GM19193 (cell line): ENCODE data around the gene COQ7.
A peak's percentile ranks its signal among the peaks of the same experiment; 100 is the strongest.

Experiments used
- POLR2A ChIP-seq: IDR thresholded peaks from 4 replicates; pipeline ENCODE4 v1.6.1; 2011; ENCODE audit not compliant: insufficient read depth, insufficient read length; ENCODE audit errors: extremely low read depth

Gene COQ7

DNA sequence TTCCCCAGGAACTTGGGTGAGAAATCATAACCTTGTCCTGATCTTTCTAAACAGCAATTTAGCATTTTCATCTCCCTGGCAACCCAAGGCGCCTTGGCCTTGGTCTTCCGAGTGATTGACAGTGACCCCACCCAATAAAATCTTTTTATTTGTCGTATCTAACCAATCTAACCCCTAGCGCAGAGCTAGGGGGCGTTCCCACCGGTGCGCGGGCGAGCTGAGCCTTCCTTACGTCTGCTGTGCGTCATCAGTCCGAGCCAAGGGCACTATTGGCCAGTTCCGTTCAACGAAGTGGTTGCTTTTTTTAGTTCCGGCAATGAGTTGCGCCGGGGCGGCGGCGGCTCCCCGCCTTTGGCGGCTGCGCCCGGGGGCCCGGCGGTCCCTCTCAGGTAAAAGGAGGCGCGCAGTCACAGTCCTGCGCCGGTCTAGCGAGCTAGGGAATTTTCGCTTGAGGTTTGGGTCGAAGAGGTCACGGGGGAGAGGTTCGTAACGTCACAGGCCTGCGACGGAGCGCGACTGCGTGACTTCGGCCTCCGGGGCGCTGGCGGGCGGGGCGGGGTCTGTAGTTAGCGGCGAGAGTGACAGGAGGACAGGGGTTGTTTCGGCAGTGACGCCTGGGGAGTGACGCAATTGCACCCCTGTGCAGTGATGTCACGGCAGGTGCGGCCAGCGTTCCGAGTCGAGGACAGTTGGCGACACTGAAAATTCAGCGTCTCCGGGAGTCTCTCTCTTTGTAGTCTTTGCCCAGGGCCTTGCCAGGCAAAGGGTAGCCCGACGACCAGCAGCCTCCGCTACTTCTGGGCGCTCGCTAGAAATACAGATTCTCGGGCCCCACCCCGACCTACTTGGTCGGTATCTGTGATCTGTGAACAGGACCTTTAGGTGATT, at the start of gene COQ7:
TSS of gene COQ7 (plus strand) at position 266 of the 888 bp plus-strand sequence. CDS start at position 317, 51 bp downstream.
- TF ChIP-seq POLR2A = peak; percentile 72

DNA sequence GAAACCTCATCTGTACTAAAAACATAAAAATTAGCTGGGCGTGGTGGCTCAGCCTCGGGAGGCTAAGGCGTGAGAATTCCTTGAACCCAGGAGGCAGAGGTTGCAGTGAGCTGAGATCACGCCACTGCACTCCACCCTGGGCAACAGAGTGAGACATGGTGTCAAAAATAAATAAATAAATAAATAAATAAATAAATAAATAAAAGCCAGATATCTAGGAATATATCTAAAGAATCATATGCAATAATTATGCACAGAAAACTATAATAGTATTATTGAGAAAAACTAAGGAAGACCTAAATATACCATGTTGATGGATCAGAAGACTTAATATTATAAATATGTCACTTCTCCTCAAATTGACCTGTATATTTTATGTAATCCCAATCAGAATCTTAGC, 46.7 kb upstream of the COQ7 start:
- TF ChIP-seq POLR2A = no peak

DNA sequence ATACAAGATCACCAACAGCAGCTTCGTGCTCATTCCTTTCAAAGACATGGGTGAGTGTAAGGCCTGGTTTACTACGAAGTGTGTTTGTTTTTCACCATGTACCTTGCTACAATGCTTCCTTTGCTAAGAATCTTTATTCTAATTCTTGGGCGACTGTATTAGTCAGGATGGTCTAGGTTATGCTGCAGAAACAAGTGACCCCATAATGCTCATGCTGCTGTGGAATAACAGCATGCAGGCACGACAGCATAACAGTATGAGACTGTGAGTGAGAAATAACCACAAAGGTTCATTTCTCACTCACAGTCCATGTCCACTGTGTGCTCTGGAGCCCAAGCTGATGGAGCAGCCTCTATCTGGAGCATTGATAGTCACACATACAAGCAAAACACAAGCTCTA, 45.7 kb upstream of the COQ7 start:
- TF ChIP-seq POLR2A = no peak

DNA sequence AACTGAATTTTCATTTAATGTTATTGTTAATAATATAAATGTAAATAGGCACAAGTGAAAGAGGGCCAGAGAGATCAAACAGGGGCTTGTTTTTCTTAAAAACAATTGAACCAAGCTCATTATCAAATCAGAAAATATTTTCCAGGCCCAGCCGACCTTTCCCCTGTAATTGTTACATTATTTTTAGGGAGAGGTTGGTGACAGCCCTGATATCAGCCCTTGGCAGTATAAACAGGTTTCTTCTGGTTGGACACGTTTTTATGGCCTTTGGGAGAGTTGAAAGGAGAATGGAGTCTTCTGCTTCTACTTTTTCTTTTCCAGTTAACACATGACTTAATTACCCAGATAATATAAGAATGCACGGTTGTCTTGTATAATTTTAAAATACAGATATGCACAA, 40.0 kb upstream of the COQ7 start:
- TF ChIP-seq POLR2A = no peak

DNA sequence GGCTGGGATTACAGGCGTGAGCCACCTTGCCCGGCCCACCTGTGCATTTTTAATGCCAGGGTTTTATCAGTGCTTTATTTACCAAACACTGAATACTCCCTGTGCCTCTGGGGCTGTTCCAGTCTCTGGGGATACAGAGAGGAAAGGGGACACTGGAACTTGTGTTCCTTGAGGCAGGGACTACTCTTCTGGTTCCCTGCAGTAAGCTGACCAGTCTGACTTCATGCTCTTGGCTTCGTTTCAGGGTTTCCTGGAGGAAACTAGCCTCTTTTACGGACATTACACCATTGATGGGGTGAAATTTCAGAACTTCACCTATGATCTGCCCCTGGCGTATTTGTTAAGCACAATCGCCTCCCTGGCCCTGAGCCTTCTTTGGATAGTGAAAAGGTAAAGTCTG, 37.4 kb upstream of the COQ7 start:
- TF ChIP-seq POLR2A = no peak

DNA sequence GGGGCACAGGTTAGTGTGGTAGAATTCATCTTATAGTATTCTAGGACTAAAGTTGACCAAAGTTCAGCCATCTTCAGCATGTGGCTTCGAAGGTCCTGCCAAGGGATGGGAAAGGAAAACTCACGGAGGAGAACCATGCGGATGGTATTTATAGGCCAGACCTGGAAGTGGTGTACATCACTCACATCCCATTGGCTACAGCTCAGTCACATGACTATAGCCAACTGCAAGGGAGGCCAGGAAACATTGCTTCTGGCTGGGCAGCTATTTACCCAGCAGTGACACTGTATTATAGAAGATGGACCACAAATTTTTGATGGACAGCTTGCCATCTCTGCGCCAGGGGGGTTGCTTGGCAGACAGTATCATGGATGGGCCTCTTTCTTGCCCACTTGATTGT, 35.7 kb upstream of the COQ7 start:
- TF ChIP-seq POLR2A = no peak

DNA sequence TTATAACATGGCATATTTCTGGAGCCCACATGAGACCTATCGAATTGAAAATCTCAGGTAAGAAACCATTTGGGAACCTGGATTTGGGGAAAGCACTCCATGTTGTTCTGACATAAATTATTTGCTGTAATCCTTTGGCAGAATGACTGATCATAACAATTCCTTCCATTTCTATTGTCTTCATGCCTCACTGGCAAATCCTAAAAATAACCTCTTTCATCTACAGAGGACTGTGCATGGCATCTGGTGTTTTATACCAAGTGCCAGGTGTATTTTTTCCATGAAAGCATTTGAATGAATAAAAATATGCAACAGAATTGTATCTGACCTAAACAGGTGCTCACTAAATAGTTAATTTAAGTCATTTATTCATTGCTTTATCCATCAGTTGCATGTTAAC, 33.7 kb upstream of the COQ7 start:
- TF ChIP-seq POLR2A = no peak

DNA sequence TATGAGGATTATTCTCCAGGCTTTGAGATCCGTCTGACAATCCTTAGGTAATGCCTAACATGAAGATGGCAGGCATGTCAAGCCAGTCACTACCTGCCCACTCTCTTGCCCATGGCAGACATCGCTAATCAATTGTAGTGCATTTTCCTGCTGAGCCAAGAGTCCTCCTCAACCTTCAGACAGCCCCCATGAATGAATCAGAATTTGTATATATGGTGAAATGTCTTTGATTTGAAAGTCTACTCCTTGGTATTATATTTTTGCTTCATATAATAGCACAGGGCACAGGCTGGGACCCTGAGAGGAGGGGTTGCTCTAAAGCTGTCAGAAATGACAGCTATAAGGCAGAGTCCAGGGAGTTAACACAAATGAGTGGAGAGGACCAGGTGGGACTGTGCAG, 27.0 kb upstream of the COQ7 start:
- no peak for TF ChIP-seq POLR2A

DNA sequence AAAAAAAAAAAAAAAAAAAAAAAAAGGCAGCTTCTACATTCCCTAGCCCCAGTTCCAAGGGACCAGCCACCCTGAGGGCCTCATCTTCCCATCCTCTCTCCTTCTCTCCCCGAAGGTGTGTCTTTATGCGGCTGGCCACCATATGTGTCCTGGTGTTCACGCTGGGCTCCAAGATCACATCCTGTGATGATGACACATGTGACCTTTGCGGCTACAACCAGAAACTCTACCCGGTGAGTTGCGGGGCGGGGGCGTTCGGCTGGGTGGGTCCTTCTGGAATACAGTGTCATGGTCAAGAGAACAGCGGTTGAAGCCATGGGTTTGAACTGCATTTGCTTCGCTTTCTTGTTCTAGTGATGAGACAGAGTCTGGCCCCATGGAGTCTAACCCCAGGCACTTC, 22.6 kb upstream of the COQ7 start:
- TF ChIP-seq POLR2A = no peak

DNA sequence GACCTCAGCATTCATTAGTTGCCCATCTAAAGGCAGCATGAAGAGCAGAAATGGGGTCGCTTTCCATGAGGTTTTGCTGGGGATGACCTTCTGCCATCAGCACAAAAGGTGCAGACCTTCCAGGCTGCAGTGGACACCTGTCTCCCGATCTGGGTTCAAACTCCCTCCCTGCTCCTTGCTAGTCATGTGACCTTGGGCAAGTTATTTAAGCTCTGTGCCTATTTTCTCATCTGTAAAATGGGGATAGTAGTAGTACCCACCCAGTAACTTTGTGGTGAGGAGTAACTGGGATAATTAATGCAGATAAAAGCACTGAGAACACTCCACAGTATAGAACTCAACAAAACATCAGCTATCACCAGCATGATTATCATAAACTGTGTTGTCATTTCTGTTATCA, 21.4 kb upstream of the COQ7 start:
- no peak for TF ChIP-seq POLR2A

DNA sequence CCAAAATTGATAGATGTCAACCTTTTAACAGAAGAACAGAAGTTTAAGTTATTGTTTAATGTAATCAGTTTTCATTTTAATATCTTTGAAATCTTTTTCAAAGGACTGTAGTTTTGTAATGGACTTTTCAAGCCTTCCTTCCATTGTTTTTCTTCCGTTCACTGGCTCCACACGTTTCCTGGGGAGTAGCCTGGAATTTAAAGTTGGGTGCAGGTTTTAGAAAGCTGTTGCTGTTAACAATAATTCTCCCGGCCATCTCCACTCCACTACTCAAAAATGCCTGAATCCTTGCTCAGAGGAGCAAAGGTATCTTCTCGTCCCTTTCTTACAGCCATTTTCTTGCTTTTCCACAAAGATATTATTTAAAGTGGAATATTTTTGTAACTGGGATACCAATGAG, 4.7 kb upstream of the COQ7 start:
- no peak for TF ChIP-seq POLR2A

DNA sequence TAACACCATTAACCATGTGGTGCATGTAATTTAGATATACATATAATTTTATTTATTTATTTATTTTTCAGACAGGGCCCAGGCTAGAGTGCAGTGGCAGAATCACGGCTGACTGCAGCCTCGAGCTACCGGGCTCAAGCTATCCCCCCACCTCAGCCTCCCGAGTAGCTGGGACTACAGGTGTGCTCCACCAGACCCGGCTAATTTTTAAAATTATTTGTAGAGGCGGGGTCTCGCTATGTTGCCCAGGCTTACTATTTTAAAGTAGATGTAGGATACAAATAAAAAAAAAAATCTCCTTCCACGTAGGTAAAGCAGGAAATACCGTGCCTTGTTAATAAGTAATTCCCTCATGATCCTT, 446 bp upstream of the COQ7 start:
- TF ChIP-seq POLR2A = no peak

DNA sequence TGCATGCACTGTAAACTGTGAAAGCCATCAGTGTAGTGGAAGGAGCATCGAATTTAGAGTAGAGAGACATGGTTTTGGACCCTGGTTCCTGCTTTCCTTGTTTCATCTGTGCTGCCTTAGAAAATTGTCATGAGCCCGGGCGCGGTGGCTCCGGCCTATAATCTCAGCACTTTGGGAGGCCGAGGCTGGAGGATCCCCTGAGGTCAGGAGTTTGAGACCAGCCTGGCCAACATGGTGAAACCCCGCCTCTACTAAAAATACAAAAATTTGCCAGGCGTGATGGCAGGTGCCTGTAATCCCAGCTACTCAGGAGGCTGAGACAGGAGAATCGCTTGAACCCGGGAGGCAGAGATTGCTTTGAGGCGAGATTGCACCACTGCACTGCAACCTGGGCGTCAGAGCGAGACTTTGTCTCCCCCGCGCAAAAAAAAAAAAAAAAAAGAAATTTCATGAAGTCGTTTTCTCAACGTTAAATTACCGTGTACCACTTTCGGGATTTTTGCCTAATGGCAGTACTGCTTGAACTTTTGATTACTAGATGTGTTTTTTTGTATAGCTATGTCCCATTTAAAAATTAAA, 912 bp downstream of the COQ7 start:
- no peak for TF ChIP-seq POLR2A

DNA sequence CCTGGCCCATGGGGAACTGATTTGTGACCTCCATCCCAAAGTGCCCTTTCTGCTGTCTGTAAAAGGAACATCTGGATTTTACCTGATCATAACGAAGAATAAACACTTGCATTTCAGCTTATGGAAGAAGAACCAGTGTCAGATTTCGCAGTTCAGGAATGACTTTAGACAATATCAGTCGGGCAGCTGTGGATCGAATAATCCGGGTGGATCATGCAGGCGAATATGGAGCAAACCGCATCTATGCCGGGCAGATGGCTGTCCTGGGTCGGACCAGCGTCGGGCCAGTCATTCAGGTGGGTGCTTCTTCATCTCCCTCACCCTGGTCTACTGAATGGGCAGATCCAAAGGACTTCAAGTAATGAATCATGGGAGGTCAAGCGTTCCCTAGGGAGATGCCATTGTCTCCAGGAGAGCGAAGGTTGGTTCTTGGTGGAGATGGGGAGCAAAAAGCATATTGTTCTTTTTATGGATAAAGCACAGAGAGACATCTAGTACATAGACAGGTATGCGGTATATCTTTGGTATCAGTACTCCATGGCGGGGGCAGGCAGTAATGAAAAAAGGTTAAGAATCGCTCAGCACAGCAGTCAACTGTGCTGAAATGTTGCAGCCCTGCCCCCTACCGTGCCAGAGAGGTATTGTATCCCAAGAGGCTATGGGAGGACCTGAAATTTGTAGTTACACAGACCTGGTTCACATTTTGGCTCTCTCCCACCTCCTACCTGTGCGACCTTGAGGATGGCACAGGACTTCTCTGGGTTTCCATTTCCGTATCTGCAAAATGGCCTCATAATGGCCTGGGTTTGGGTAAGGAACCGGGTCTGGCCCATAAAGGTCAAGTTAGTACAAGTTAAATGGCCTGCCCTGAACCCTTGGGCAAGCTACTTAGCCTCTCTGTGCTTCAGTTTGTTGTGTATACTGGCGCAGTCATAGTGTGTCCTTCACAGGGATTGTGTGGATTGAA, 4.7 kb downstream of the COQ7 start:
- TF ChIP-seq POLR2A = no peak

DNA sequence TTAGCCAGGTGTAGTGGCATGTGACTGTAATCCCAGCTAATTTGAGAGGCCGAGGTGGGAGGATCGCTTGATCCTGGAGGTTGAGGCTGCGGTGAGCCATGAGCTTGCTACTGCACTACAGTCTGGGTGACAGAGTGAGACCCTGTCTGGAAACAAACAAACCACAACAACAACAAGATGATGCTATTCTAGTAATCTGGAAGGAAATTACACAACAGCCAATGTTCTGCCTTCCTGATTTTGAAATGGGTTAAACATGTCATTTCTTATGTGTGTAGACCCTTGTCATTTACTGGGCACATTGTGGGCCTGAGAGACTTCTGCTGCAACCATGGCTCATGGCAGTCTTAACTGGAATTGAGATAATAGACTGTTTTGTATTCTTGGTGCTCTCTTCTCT, 5.9 kb downstream of the COQ7 start:
- TF ChIP-seq POLR2A = no peak
